Transverse colon (tissue), 4 donors: ENCODE data around the gene SLC2A13. TPM values are rescaled to one million over a fixed set of nuclear protein-coding genes. Genes with fewer than 3 reads are reported as not detected.

ENCODE experiments used
- DNase-seq: peaks from one replicate; pipeline ENCODE4 v3.0.0-alpha.2; 2019
- H3K27ac ChIP-seq, 4 donors: fragments of 200-600 bp; sonication (generic); 2 replicates each; pipeline ENCODE4 v1.5.1; 2016 to 2018; ENCODE audit warnings: inconsistent platforms in 4 of 4
- H3K27me3 ChIP-seq: fragments of 200-600 bp; sonication (generic); 2 replicates; pipeline ENCODE4 v1.5.1; 2017; ENCODE audit warnings: inconsistent platforms
- H3K36me3 ChIP-seq, 4 donors: fragments of 200-600 bp; sonication (generic); 2 replicates each; pipeline ENCODE4 v1.5.1; 2017 to 2019; ENCODE audit warnings: inconsistent platforms in 4 of 4
- H3K4me1 ChIP-seq, 4 donors: fragments of 200-600 bp; sonication (generic); 2 replicates each; pipeline ENCODE4 v1.5.1; 2017 to 2020; ENCODE audit warnings: inconsistent platforms in 4 of 4
- H3K4me3 ChIP-seq, 4 donors: fragments of 200-600 bp; sonication (generic); 1 replicate in 1 of 4; 2 replicates in 3 of 4; pipeline versions ENCODE4 v1.5.1 to v1.6.1; 2017 to 2019; ENCODE audit warnings: inconsistent platforms in 4 of 4
- H3K9me3 ChIP-seq, 2 donors: fragments of 200-600 bp; sonication (generic); 2 replicates each; pipeline ENCODE4 v1.5.1; 2017 to 2019; ENCODE audit warnings: inconsistent platforms in 2 of 2
- CTCF ChIP-seq, 5 experiments: fragments of 200-600 bp in 3 of 5; fragments of 450-650 bp in 2 of 5; sonication (generic) in 3 of 5; IDR thresholded peaks; 1 replicate in 2 of 5; 2 replicates in 3 of 5; pipeline ENCODE4 v1.5.1; 2016 to 2017; ENCODE audit warnings: antibody characterized with exemption in 5 of 5, inconsistent platforms in 3 of 5, mild to moderate bottlenecking in 2 of 5, moderate library complexity in 1 of 5
- EP300 ChIP-seq: sonication (generic); formaldehyde crosslinking; IDR thresholded peaks from one replicate; pipeline ENCODE4 v1.6.1; 2017; ENCODE audit warnings: antibody characterized with exemption, low read depth
- POLR2A ChIP-seq: fragments of 450-650 bp; IDR thresholded peaks from one replicate; pipeline ENCODE4 v1.6.1; 2016; ENCODE audit warnings: antibody characterized with exemption, mild to moderate bottlenecking, moderate library complexity
- POLR2AphosphoS5 ChIP-seq, 3 donors: sonication (generic); formaldehyde crosslinking; IDR thresholded peaks; one replicate each; pipeline ENCODE4 v1.6.1; 2016; ENCODE audit warnings: antibody characterized with exemption in 3 of 3
- WGBS, 2 donors: methylation state at CpG; one replicate each; pipeline ENCODE4 v1.1.5; 2018; ENCODE audit warnings: low coverage in 1 of 2; 5-methylcytosine and 5-hydroxymethylcytosine counted together
- in situ Hi-C, 4 donors: fragments of 200-750 bp; cut with MboI; loops; one replicate each; pipeline versions ENCODE4 v1.15.0 to v1.15.1; 2017; ENCODE audit warnings: low sequenced_read_pairs in 3 of 4, low pct_ligation_motif_present in 1 of 4, low pct_unique_long_range_greater_than_20kb in 1 of 4
- intact Hi-C: fragments of 100-400 bp; cut with DNase I; formaldehyde crosslinking; loops from one replicate; pipeline ENCODE4 v1.15.1; 2023; ENCODE audit warnings: low total_unique reads
- total RNA-seq, 4 donors: library from RNA; depleted of rRNA; stranded (reverse); fragments of >200 nt; gene quantifications; one replicate each; pipeline ENCODE4 v1.1.0, GENCODE V29; 2016

SLC2A13 gene
- total RNA-seq, 4 donors from 2014 or later = 31.8 to 70.7 (median 46.8) TPM

DNA sequence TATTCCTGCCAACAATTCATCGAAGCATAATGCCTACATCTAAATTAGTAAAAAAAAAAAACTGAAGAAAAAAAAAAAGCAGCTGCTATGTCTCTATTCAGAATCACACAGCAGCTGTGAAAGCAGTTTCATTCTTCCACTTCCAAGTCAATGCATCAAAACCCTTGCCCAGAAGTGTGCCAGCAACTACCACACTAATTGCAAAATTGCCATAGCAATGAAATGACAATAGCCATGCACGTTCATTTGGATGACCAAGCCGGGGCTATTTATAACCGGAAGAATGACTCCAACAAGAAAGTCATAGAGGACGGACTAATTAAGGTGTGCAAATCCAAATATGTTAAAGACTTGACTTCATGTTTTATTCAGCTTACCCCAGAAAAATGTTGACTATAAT is 42.5 kb downstream of the SLC2A13 start:
- TF ChIP-seq POLR2AphosphoS5 (IDR thresholded peaks at IDR 0.05) (peak in 1 of 3 donors; percentile 67), EP300 (no peak)
- no peaks in the 10 kb centered on the region for H3K27me3 ChIP-seq
- H3K36me3 ChIP-seq = no peaks in the 10 kb centered on the region
- H3K9me3 ChIP-seq = no peaks in the 10 kb centered on the region
- H3K4me3 ChIP-seq = no peak overlapping the region
- no peak for DNase-seq
- intact Hi-C loops = no loop called here
- 40 to 51% methylated on average over 5 of the region's 5 CpGs for WGBS, 2 donors
- peak overlapping the region in 3 of 4 donors; percentile 4 to 52 (median 25) for H3K27ac ChIP-seq
- in situ Hi-C loops = no loop called here
- peaks cover 0 to 27% (median 10%) of the 10 kb centered on the region in 4 donors for H3K4me1 ChIP-seq

DNA sequence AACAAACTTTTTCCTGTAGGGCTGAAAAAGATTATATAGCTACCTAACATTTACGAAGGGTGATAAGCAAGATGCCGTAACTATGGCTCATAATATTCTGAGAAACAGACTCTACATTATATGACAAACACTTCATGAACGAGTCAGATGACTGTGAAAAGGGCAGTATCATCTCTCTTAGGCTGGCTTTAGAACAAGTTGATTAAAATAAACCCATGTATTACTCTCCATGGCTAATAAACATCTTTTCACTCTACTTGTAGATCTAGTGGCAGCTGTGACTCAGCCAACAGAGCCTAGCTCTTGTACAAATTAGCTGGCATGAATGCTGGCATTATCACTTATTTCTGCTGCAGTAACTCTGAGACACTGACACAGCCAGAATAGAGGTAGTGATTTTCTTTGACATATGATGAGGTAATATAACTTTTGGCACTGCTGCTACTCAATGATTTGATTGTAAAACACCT is 47.1 kb downstream of the SLC2A13 start:
- in situ Hi-C loops (no loop called here), intact Hi-C loops (no loop called here)
- Histone ChIP-seq H3K27me3 (no peaks in the 10 kb centered on the region), H3K4me3 (no peak overlapping the region), H3K36me3 (no peaks in the 10 kb centered on the region), H3K9me3 (no peaks in the 10 kb centered on the region), H3K27ac (peak overlapping the region; percentile 28 to 57 (median 46)), H3K4me1 (peaks cover 0 to 57% (median 21%) of the 10 kb centered on the region in 4 donors)
- WGBS, 2 donors = 37 to 46% methylated on average over 3 of the region's 3 CpGs
- TF ChIP-seq POLR2A (no peak), EP300 (no peak), POLR2AphosphoS5 (IDR thresholded peaks at IDR 0.05) (no peak), CTCF (IDR thresholded peaks at IDR 0.05) (no peak)
- no peak for DNase-seq

GRCh38 chr12:40056373-40056772 is 49.5 kb downstream of the SLC2A13 start:
- intact Hi-C loops = no loop called here
- DNase-seq = no peak
- H3K9me3 ChIP-seq = no peaks in the 10 kb centered on the region
- no peak overlapping the region for H3K4me3 ChIP-seq
- H3K27me3 ChIP-seq = no peaks in the 10 kb centered on the region
- H3K4me1 ChIP-seq = peaks cover 0 to 46% (median 19%) of the 10 kb centered on the region in 4 donors
- H3K36me3 ChIP-seq = no peaks in the 10 kb centered on the region
- 63 to 91% methylated on average over 1 of the region's 1 CpG for whole genome bisulfite sequencing, 2 donors
- no peak for TF ChIP-seq EP300
- TF ChIP-seq CTCF (IDR thresholded peaks at IDR 0.05) = no peak
- no peak for TF ChIP-seq POLR2A
- no peak for TF ChIP-seq POLR2AphosphoS5 (IDR thresholded peaks at IDR 0.05)
- no peak overlapping the region for H3K27ac ChIP-seq
- in situ Hi-C loops = no loop called here

GRCh38 chr12:40055776-40056175 is 50.1 kb downstream of the SLC2A13 start:
- Histone ChIP-seq H3K36me3 (no peaks in the 10 kb centered on the region), H3K4me3 (no peak overlapping the region), H3K9me3 (no peaks in the 10 kb centered on the region), H3K4me1 (peaks cover 0 to 41% (median 18%) of the 10 kb centered on the region in 4 donors), H3K27me3 (no peaks in the 10 kb centered on the region), H3K27ac (peak overlapping the region in 2 of 4 donors; percentile 57 to 68)
- intact Hi-C loops (no loop called here), in situ Hi-C loops (no loop called here)
- TF ChIP-seq EP300 (no peak), POLR2AphosphoS5 (IDR thresholded peaks at IDR 0.05) (no peak), POLR2A (no peak), CTCF (IDR thresholded peaks at IDR 0.05) (no peak)
- DNase-seq = no peak

- Histone ChIP-seq H3K27ac (peak overlapping the region; percentile 57 to 72 (median 65)), H3K4me1 (peaks cover 0 to 41% (median 18%) of the 10 kb centered on the region in 4 donors)
- intact Hi-C loops = no loop called here
Observed at GRCh38 chr12:40055228-40055579, 50.7 kb downstream of the SLC2A13 start.

More at GRCh38 chr12:40055228-40055579, 50.7 kb downstream of the SLC2A13 start:
- in situ Hi-C loops = no loop called here
- no peaks in the 10 kb centered on the region for H3K27me3 ChIP-seq
- H3K36me3 ChIP-seq = no peaks in the 10 kb centered on the region
- DNase-seq = no peak
- no peak for TF ChIP-seq EP300
- TF ChIP-seq POLR2A = no peak
- WGBS, 2 donors = 63 to 74% methylated on average over 3 of the region's 3 CpGs
- H3K9me3 ChIP-seq = no peaks in the 10 kb centered on the region
- no peak overlapping the region for H3K4me3 ChIP-seq
